Measurements from ENCODE around the gene SLC6A17. TPM values are rescaled to one million over a fixed set of nuclear protein-coding genes. Genes with fewer than 3 reads are reported as not detected.

The SLC6A17 gene
- total and polyA plus RNA-seq, 10 donors: under 0.01 to 0.02 TPM; not detected in 8

- 50 to 72% (median 57%) methylated on average over 7 of the region's 7 CpGs for WGBS, 5 donors
- peaks cover 16 to 62% (median 44%) of the 10 kb centered on the region in 6 donors for H3K4me1 ChIP-seq
- intact Hi-C loops (cut with DNase I; ENCODE audit: low total_unique reads): loop anchor here (10.0 kb wide), 1 partner anchor 286 kb away; no protein-coding TSS in a partner anchor
- H3K4me3 ChIP-seq: peak overlapping the region in 6 of 8 donors; percentile 70 to 92 (median 82)
- TF ChIP-seq CTCF (IDR thresholded peaks at IDR 0.05 in 8 of 11, conservative IDR thresholded peaks at IDR 0.05 in 3 of 11) (no peak), POLR2A (IDR thresholded peaks at IDR 0.05) (no peak), POLR2AphosphoS5 (IDR thresholded peaks at IDR 0.05) (no peak)
- DNase-seq: no peak
- H3K36me3 ChIP-seq: no peaks in the 10 kb centered on the region
- peaks cover 0 to 22% (median 5%) of the 10 kb centered on the region in 7 donors for H3K27me3 ChIP-seq (replicated peaks in 1 of 7)
- peak overlapping the region; percentile 73 to 97 (median 92) for H3K27ac ChIP-seq
- H3K9me3 ChIP-seq: no peaks in the 10 kb centered on the region
Observed at GRCh38 chr1:110208916-110209645, 58.8 kb downstream of the SLC6A17 start.

GRCh38 chr1:110209715-110210603, 59.7 kb downstream of the SLC6A17 start, which contains the start of gene KCNC4:
Gene KCNC4, plus strand, starts transcription at chr1:110210314. Its CDS starts 1,186 bp downstream, at chr1:110211500.
- WGBS, 5 donors: 2 to 12% (median 3%) methylated on average over 18 to 103 of the region's 103 CpGs
- H3K4me3 ChIP-seq: peak within 1 kb of the TSS; percentile 70 to 92 (median 82)
- no peaks in the 10 kb centered on the region for H3K36me3 ChIP-seq
- H3K27ac ChIP-seq: peak within 1 kb of the TSS; percentile 73 to 97 (median 92)
- H3K27me3 ChIP-seq (replicated peaks in 1 of 7): peaks cover 0 to 22% (median 5%) of the 10 kb centered on the region in 7 donors
- DNase-seq: peak; percentile 98
- peak in 2 of 3 donors; percentile 77 to 78 for TF ChIP-seq POLR2AphosphoS5 (IDR thresholded peaks at IDR 0.05)
- TF ChIP-seq POLR2A (IDR thresholded peaks at IDR 0.05): peak in 1 of 3 donors; percentile 9
- TF ChIP-seq CTCF (IDR thresholded peaks at IDR 0.05 in 8 of 11, conservative IDR thresholded peaks at IDR 0.05 in 3 of 11): peak in 5 of 11 experiments; percentile 8 to 47 (median 16)
- intact Hi-C loops (cut with DNase I; ENCODE audit: low total_unique reads): loop anchor here (10.0 kb wide), 1 partner anchor 285 kb away; no protein-coding TSS in a partner anchor
- H3K4me1 ChIP-seq: peaks cover 23 to 70% (median 52%) of the 10 kb centered on the region in 6 donors
- H3K9me3 ChIP-seq: no peaks in the 10 kb centered on the region

- peak overlapping the region; percentile 70 to 92 (median 82) for H3K4me3 ChIP-seq
- H3K27ac ChIP-seq: peak overlapping the region; percentile 73 to 97 (median 92)
- 0 to 1% (median 1%) methylated on average over 35 to 101 of the region's 101 CpGs for WGBS, 5 donors
- H3K27me3 ChIP-seq (replicated peaks in 1 of 7): peaks cover 0 to 22% (median 5%) of the 10 kb centered on the region in 7 donors
- DNase-seq: peak; percentile 92
- TF ChIP-seq POLR2A (IDR thresholded peaks at IDR 0.05): no peak
- TF ChIP-seq CTCF (IDR thresholded peaks at IDR 0.05 in 8 of 11, conservative IDR thresholded peaks at IDR 0.05 in 3 of 11): no peak
- TF ChIP-seq POLR2AphosphoS5 (IDR thresholded peaks at IDR 0.05): peak; percentile 33 to 70 (median 46)
- peaks cover 30 to 79% (median 61%) of the 10 kb centered on the region in 6 donors for H3K4me1 ChIP-seq
- H3K9me3 ChIP-seq: no peaks in the 10 kb centered on the region
- intact Hi-C loops (cut with DNase I; ENCODE audit: low total_unique reads): no loop called here
- H3K36me3 ChIP-seq: no peaks in the 10 kb centered on the region
Observed at GRCh38 chr1:110210604-110211495, 60.6 kb downstream of the SLC6A17 start.
